ENCODE results near the gene PTPRR. TPM values are rescaled to one million over a fixed set of nuclear protein-coding genes. Genes with fewer than 3 reads are reported as not detected.

Gene PTPRR, protein sequence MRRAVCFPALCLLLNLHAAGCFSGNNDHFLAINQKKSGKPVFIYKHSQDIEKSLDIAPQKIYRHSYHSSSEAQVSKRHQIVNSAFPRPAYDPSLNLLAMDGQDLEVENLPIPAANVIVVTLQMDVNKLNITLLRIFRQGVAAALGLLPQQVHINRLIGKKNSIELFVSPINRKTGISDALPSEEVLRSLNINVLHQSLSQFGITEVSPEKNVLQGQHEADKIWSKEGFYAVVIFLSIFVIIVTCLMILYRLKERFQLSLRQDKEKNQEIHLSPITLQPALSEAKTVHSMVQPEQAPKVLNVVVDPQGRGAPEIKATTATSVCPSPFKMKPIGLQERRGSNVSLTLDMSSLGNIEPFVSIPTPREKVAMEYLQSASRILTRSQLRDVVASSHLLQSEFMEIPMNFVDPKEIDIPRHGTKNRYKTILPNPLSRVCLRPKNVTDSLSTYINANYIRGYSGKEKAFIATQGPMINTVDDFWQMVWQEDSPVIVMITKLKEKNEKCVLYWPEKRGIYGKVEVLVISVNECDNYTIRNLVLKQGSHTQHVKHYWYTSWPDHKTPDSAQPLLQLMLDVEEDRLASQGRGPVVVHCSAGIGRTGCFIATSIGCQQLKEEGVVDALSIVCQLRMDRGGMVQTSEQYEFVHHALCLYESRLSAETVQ
- 1 to 10 TPM in 4 of 9 donors, under 1 TPM in 4, not detected in 1; 0.11 to 3.7 (median 1.0) TPM for total RNA-seq
- polyA plus RNA-seq, result 1 to 10 TPM in 1 of 3 donors, under 1 TPM in 2; 0.51 to 1.4 (median 0.56) TPM
- long read RNA-seq, donor 1, result 0 reads
- long read RNA-seq, donor 2, result 0 reads
- long read RNA-seq, donor 3, result 0 reads
- long read RNA-seq, donor 4, result 0 reads
- long read RNA-seq, donor 5, result 0 reads
- long read RNA-seq, donor 6, partial matches to known transcripts, result 0 of 1 reads
- long read RNA-seq, donor 6, other reads (novel, unspliced or antisense), result 1 of 1 reads
- long read RNA-seq, donor 7, result 0 reads
- long read RNA-seq, donor 8, result 0 reads
- long read RNA-seq, donor 9, result 0 reads
- long read RNA-seq, donor 10, result 0 reads

GRCh38 chr12:70920251-70920851 is at the start of gene PTPRR:
Gene PTPRR, minus strand, starts transcription at chr12:70920738. Its CDS starts 348 bp downstream, at chr12:70920390.
- Histone ChIP-seq H3K27ac (no peak within 1 kb of the TSS), H3K36me3 (replicated peaks in 1 of 2) (no peaks in the 10 kb centered on the region), H3K4me3 (no peak within 1 kb of the TSS), H3K9me3 (replicated peaks in 1 of 3) (no peaks in the 10 kb centered on the region), H3K4me1 (replicated peaks in 1 of 2) (no peaks in the 10 kb centered on the region), H3K27me3 (peaks cover 8% of the 10 kb centered on the region)
- intact Hi-C loops (cut with DNase I), result no loop called here
- peak in 1 of 7 donors; percentile 52 for DNase-seq
- 3 to 5% (median 3%) methylated on average over 15 to 29 of the region's 29 CpGs for WGBS, 4 donors
- TF ChIP-seq CTCF (IDR thresholded peaks at IDR 0.05) (no peak), POLR2A (IDR thresholded peaks at IDR 0.05) (no peak)

DNA sequence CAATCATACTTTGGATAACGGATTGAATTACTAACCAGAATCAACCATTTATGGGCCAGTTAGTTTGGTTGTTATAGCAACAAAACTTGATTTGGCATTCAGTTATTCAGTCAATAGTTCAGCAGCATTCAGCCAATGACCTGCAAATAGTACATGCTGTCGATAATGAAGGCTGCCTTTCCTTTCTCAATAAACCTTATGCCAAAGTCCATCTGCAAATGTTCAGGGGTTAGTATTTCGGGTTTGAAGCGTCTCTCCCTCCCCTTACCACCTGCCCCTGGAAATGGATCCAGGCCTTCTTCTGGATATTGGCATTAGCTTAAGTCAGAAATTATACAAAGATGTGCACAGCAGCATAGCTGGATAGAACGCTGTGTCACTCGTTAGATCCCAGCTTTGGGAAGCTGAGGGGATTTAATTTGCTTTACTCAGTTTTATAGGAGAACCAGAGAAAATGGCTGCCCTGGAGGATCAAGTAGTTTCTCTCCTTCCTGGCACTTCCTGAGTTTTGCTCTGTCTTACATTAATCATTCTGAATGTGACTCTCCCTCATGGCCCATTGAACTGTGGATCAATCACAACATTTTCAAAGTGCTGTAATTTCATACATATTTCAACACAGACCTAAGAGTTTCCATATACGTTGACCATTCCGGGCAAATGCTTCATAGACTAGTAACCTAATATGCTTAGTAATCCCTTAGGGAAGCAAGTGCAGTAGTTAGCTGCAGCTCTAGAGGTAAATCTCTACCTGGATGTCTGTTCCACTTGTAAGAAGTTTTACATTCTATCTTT is 46.7 kb upstream of the PTPRR start:
- WGBS, 4 donors, result 82 to 94% (median 86%) methylated on average over 8 of the region's 8 CpGs
- no peak for TF ChIP-seq CTCF (IDR thresholded peaks at IDR 0.05)
- Histone ChIP-seq H3K9me3 (replicated peaks in 1 of 3) (no peaks in the 10 kb centered on the region), H3K4me1 (replicated peaks in 1 of 2) (no peaks in the 10 kb centered on the region), H3K4me3 (no peak overlapping the region), H3K36me3 (replicated peaks in 1 of 2) (no peaks in the 10 kb centered on the region), H3K27me3 (no peaks in the 10 kb centered on the region), H3K27ac (no peak overlapping the region)
- intact Hi-C loops (cut with DNase I), result no loop called here
- DNase-seq, result no peak

DNA sequence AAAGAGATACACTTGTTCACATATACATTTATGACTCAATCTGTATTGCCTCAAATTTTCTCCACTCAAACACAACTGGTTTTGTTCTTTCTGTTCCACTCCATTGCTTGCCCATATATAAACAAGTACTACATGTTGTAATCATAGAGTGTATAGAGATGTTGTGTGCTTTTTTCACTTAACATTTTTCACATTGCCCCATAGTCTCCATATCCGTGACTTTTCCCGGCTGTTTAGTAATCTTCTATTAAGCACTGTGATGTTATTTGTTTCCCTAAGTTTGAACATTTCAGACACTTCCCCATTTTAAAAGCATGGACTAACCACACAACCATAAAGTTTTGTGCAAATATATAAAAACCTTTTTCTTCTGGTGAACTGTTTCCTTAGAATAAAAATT is 45.5 kb upstream of the PTPRR start:
- Histone ChIP-seq H3K27me3 (no peaks in the 10 kb centered on the region), H3K9me3 (replicated peaks in 1 of 3) (no peaks in the 10 kb centered on the region), H3K4me3 (no peak overlapping the region), H3K36me3 (replicated peaks in 1 of 2) (no peaks in the 10 kb centered on the region), H3K27ac (no peak overlapping the region), H3K4me1 (replicated peaks in 1 of 2) (no peaks in the 10 kb centered on the region)
- WGBS, 4 donors, result 68 to 83% (median 79%) methylated on average over 2 of the region's 2 CpGs
- intact Hi-C loops (cut with DNase I), result no loop called here
- no peak for DNase-seq
- no peak for TF ChIP-seq POLR2A (IDR thresholded peaks at IDR 0.05)
- TF ChIP-seq CTCF (IDR thresholded peaks at IDR 0.05), result no peak

Measured in adrenal gland (tissue), 19 donors.